Nephron (organoid): Measurements from ENCODE around the gene UBE2L5.

Source experiments
- H3K27ac Mint-ChIP-seq, 3 experiments: 2 replicates each; pipeline ENCODE4 v1.8.0; 2020; ENCODE audit warnings: mixed read lengths in 3 of 3, mild to moderate bottlenecking in 2 of 3, moderate library complexity in 1 of 3
- H3K27me3 Mint-ChIP-seq: 2 replicates; pipeline ENCODE4 v1.8.0; 2021; ENCODE audit warnings: low read depth, mild to moderate bottlenecking, moderate library complexity, mixed read lengths
- H3K36me3 Mint-ChIP-seq: 2 replicates; pipeline ENCODE4 v1.8.0; 2020; ENCODE audit warnings: low read depth, mixed read lengths
- H3K4me1 Mint-ChIP-seq: 2 replicates; pipeline ENCODE4 v1.8.0; 2020; ENCODE audit warnings: mixed read lengths
- H3K4me3 Mint-ChIP-seq, 3 experiments: 2 replicates each; pipeline ENCODE4 v1.8.0; 2020; ENCODE audit warnings: mild to moderate bottlenecking in 3 of 3, mixed read lengths in 3 of 3, moderate library complexity in 2 of 3
- H3K9me3 Mint-ChIP-seq: 2 replicates; pipeline ENCODE4 v1.8.0; 2020; ENCODE audit warnings: mixed read lengths
- TF ChIP-seq, protein P1 (sequence below), 3 experiments: fragments of 200-600 bp; sonication (generic); IDR thresholded peaks; one replicate each; pipeline ENCODE4 v1.5.0; 2021; ENCODE audit warnings: antibody characterized with exemption in 3 of 3; ENCODE audit not compliant: unreplicated experiment in 3 of 3

UBE2L5 gene

DNA sequence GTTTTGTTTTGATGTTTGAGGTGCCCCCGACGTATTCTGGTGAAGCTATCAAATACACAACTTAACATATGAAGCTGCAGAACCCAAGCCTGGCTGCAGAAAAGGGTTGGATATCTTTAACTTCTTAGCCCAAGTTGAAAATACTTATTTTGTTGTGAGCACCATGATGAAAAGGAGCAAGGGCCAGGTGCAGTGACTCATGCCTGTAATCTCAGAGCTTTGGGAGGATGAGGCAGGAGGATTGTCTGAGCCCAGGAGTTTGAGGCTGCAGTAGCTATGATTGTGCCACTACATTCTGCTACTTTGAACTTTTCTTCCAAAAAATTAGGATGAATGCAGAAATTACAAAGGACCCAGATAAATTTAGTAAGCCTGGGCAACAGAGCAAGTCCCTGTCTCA, 44.1 kb upstream of the UBE2L5 start:
- no peak overlapping the region for H3K27ac Mint-ChIP-seq
- H3K9me3 Mint-ChIP-seq, result peaks cover 2% of the 10 kb centered on the region
- H3K27me3 Mint-ChIP-seq, result peaks cover 17% of the 10 kb centered on the region
- no peak overlapping the region for H3K4me3 Mint-ChIP-seq
- TF ChIP-seq, protein P1, sequence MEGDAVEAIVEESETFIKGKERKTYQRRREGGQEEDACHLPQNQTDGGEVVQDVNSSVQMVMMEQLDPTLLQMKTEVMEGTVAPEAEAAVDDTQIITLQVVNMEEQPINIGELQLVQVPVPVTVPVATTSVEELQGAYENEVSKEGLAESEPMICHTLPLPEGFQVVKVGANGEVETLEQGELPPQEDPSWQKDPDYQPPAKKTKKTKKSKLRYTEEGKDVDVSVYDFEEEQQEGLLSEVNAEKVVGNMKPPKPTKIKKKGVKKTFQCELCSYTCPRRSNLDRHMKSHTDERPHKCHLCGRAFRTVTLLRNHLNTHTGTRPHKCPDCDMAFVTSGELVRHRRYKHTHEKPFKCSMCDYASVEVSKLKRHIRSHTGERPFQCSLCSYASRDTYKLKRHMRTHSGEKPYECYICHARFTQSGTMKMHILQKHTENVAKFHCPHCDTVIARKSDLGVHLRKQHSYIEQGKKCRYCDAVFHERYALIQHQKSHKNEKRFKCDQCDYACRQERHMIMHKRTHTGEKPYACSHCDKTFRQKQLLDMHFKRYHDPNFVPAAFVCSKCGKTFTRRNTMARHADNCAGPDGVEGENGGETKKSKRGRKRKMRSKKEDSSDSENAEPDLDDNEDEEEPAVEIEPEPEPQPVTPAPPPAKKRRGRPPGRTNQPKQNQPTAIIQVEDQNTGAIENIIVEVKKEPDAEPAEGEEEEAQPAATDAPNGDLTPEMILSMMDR (IDR thresholded peaks at IDR 0.05; ENCODE audit: unreplicated experiment in 3 of 3), result no peak
- peaks cover 5% of the 10 kb centered on the region for H3K4me1 Mint-ChIP-seq
- H3K36me3 Mint-ChIP-seq, result no peaks in the 10 kb centered on the region

DNA sequence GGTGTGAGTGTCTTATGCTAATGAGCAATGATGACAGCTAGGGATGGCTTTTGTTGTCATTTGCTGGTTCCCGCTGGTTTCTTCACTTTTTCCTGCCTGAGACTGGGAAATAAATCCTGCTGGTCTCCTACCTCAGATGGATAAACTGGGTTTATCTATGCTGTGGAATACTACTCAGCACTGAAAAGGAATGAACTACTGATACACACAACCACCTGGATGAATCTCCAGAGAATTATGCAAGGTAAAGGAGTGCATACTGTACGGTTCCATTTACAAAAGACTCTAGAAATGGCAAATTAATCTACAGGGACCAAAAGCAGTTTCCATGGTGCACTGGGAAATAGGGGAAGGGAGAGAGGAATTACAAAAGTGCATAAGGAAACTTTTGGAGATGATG, 41.2 kb upstream of the UBE2L5 start:
- TF ChIP-seq, protein P1 (IDR thresholded peaks at IDR 0.05; ENCODE audit: unreplicated experiment in 3 of 3), result no peak
- H3K9me3 Mint-ChIP-seq, result peaks cover 2% of the 10 kb centered on the region
- peaks cover 11% of the 10 kb centered on the region for H3K27me3 Mint-ChIP-seq
- H3K4me3 Mint-ChIP-seq, result no peak overlapping the region
- H3K36me3 Mint-ChIP-seq, result no peaks in the 10 kb centered on the region
- H3K27ac Mint-ChIP-seq, result no peak overlapping the region
- no peaks in the 10 kb centered on the region for H3K4me1 Mint-ChIP-seq

DNA sequence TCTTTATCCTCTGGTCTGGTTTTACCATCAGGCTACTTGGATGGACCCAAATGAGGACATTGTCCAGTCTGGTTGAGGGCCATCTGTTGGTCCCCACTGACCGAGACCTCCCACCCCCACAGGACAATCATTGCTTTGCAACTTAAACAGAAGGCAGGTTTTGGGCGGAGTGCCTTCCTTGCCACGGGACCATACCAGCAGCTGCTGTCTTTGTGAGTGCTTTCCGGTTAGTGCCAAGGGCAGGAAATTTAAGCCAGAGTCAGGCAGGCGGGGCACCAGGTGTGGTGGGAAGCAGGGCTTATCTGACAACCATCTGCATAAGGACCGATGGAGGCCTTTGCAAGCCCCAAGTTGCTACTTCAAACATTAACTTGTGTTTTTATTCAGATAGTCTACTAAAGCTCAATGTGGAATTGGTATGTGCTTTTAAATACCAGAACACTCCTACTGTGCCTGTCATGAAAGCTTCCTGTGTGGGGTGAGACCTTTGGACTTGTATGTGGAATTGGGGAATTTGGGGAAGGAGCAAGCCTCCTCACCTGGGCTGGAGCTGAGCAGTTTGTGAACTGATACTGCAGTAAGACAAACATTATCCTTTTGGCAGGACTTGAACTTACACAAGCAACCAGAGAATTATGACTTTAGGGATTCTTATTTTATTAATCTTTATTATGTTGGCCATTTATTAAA, 39.3 kb upstream of the UBE2L5 start:
- Mint-ChIP-seq H3K9me3 (peaks cover 2% of the 10 kb centered on the region), H3K27ac (peak overlapping the region in 2 of 3 experiments; percentile 18 to 25), H3K4me1 (no peaks in the 10 kb centered on the region), H3K27me3 (peaks cover 11% of the 10 kb centered on the region), H3K4me3 (no peak overlapping the region), H3K36me3 (no peaks in the 10 kb centered on the region)
- TF ChIP-seq, protein P1 (IDR thresholded peaks at IDR 0.05; ENCODE audit: unreplicated experiment in 3 of 3), result no peak

DNA sequence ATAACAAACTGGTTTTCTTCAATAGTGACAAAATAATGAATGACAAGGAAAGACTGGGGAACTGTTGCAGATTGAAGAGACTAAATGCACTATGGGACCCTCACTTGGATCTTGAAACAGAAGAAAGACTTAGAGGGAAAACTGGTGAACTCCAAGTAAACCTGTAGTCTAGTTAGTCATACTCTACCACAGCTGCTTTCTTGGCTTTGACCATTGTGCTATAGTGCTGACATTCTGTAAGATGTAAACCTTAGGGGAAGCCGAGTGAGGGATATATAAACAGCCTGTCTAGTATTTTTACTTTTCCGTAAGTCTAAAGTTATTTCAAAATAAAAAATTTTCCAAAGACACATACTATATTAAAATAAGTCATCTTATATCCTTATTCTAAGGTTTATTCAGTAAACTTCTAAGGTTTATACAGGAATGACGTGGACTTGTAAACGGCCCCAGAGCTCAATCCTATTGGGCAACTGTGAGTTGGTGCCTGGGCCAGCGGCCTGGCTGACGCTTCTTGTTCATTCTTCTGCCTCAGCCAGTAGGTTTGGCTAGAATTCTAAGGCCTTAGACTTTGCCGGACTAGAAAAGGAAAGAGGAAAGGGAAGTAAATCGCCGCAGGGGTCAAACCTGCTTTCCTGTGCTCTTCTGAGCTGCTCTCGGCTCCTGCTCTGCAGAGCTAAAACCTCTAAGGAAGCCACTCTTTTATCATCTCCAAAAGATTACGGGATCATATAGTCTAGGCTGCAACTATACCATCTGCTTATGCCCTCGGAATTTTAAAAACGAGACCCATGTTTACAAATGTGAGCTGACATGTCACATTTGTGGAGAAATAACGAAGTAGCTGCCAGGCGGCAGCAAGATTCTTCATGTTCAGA, 33.6 kb upstream of the UBE2L5 start:
- no peaks in the 10 kb centered on the region for H3K36me3 Mint-ChIP-seq
- no peaks in the 10 kb centered on the region for H3K9me3 Mint-ChIP-seq
- peaks cover 8% of the 10 kb centered on the region for H3K27me3 Mint-ChIP-seq
- no peak overlapping the region for H3K4me3 Mint-ChIP-seq
- peaks cover 25% of the 10 kb centered on the region for H3K4me1 Mint-ChIP-seq
- H3K27ac Mint-ChIP-seq, result peak overlapping the region; percentile 5 to 31 (median 20)
- TF ChIP-seq, protein P1 (IDR thresholded peaks at IDR 0.05; ENCODE audit: unreplicated experiment in 3 of 3), result no peak

DNA sequence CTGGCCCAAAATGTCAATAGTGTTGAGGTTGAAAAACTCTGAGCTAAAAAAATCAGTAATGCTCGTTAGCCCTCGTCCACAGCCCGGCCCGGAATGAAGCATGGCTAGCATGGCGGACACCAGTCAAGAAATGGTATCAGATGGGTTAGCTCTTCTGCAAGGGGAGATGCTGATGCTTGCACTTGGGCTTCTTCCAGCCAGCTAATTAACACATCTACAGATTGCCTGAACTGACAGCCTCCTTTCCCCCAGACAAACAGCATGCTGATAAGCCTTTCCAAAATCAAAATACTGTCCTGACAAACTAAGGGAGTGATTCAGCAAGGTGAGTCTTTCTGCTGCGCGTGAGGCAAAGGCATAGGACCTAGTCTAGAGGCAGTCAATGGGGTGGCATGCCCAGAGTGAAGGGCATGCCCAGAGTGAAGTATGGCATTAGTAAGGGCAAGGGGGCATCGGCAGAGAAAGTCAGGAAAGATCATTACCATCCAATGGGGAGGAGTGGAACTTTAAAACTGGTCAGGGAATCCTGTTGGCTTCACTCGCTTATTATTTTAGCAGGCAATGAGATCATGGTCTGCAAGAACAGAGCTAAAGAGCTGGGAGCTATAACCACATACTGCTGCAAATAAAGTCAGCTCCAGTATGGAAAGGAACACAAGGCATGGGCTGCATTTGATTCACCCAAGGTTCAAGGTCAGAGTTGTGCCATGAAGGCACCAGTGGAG, 30.2 kb upstream of the UBE2L5 start:
- H3K36me3 Mint-ChIP-seq, result no peaks in the 10 kb centered on the region
- no peaks in the 10 kb centered on the region for H3K9me3 Mint-ChIP-seq
- peak overlapping the region in 2 of 3 experiments; percentile 65 to 68 for H3K27ac Mint-ChIP-seq
- H3K4me1 Mint-ChIP-seq, result peaks cover 37% of the 10 kb centered on the region
- TF ChIP-seq, protein P1 (IDR thresholded peaks at IDR 0.05; ENCODE audit: unreplicated experiment in 3 of 3), result no peak
- peak overlapping the region in 1 of 3 experiments; percentile 24 for H3K4me3 Mint-ChIP-seq
- peaks cover 8% of the 10 kb centered on the region for H3K27me3 Mint-ChIP-seq
